GM23338 (cell line): ENCODE data around the gene PIGC. TPM values are rescaled to one million over a fixed set of nuclear protein-coding genes. Genes with fewer than 3 reads are reported as not detected.

Source experiments
- ATAC-seq: fragments of 200-7000 bp; cut with Tn5 transposase; 3 replicates; pipeline ENCODE4 v1.9.1; 2020
- DNase-seq: peaks from one replicate; pipeline ENCODE4 v3.0.0-alpha.2; 2015; ENCODE audit warnings: low spot score
- H2AFZ ChIP-seq: fragments of 200-600 bp; sonication (generic); 2 replicates; pipeline ENCODE4 v1.8.0; 2016; ENCODE audit warnings: antibody characterized with exemption, mild to moderate bottlenecking, moderate library complexity
- H3F3A ChIP-seq: fragments of 200-600 bp; sonication (generic); replicated peaks from 2 replicates; pipeline ENCODE4 v1.8.0; 2017; ENCODE audit warnings: antibody characterized with exemption, mixed run types, low read depth
- H3K27ac ChIP-seq: fragments of 200-600 bp; sonication (generic); 2 replicates; pipeline ENCODE4 v1.6.1; 2016; ENCODE audit warnings: low read depth
- H3K27me3 ChIP-seq: fragments of 200-600 bp; sonication (generic); 2 replicates; pipeline ENCODE4 v1.8.0; 2016; ENCODE audit warnings: mild to moderate bottlenecking, mixed run types, moderate library complexity; ENCODE audit not compliant: insufficient read depth
- H3K36me3 ChIP-seq: fragments of 200-600 bp; sonication (generic); 2 replicates; pipeline ENCODE4 v1.8.0; 2016; ENCODE audit warnings: mild to moderate bottlenecking; ENCODE audit not compliant: insufficient read depth
- H3K4me1 ChIP-seq: fragments of 200-600 bp; sonication (generic); 2 replicates; pipeline ENCODE4 v1.8.0; 2016; ENCODE audit warnings: mild to moderate bottlenecking, moderate library complexity; ENCODE audit not compliant: insufficient read depth
- H3K4me2 ChIP-seq: fragments of 200-600 bp; sonication (generic); 2 replicates; pipeline ENCODE4 v1.7.1; 2017; ENCODE audit warnings: mixed run types
- H3K4me3 ChIP-seq: fragments of 200-600 bp; sonication (generic); 2 replicates; pipeline ENCODE4 v1.6.1; 2016; ENCODE audit warnings: mixed run types
- H3K79me2 ChIP-seq: fragments of 200-600 bp; sonication (generic); replicated peaks from 2 replicates; pipeline ENCODE4 v1.8.0; 2017; ENCODE audit warnings: mild to moderate bottlenecking; ENCODE audit not compliant: insufficient read depth
- H3K9me2 ChIP-seq: fragments of 200-600 bp; sonication (generic); 2 replicates; pipeline ENCODE4 v1.8.0; 2017; ENCODE audit not compliant: insufficient read depth
- H4K20me1 ChIP-seq: fragments of 200-600 bp; sonication (generic); replicated peaks from 2 replicates; pipeline ENCODE4 v1.8.0; 2017; ENCODE audit warnings: mild to moderate bottlenecking; ENCODE audit not compliant: insufficient read depth
- H3K27ac Mint-ChIP-seq: 2 replicates; pipeline ENCODE4 v1.8.0; 2020; ENCODE audit warnings: inconsistent platforms, mild to moderate bottlenecking, moderate library complexity, mixed read lengths
- H3K27me3 Mint-ChIP-seq: 3 replicates; pipeline ENCODE4 v1.8.0; 2022; ENCODE audit warnings: low read depth, mild to moderate bottlenecking, moderate library complexity, mixed read lengths, inconsistent platforms; ENCODE audit not compliant: insufficient read depth, poor library complexity
- H3K36me3 Mint-ChIP-seq: 3 replicates; pipeline ENCODE4 v1.8.0; 2021; ENCODE audit warnings: low read depth, mild to moderate bottlenecking, inconsistent platforms, moderate library complexity, mixed read lengths
- H3K4me1 Mint-ChIP-seq: 3 replicates; pipeline ENCODE4 v1.8.0; 2020; ENCODE audit warnings: mild to moderate bottlenecking, inconsistent platforms, mixed read lengths
- H3K4me3 Mint-ChIP-seq: 3 replicates; pipeline ENCODE4 v1.8.0; 2021; ENCODE audit warnings: moderate library complexity, mild to moderate bottlenecking, inconsistent platforms, mixed read lengths
- H3K9me3 Mint-ChIP-seq: 3 replicates; pipeline ENCODE4 v1.8.0; 2020; ENCODE audit warnings: moderate library complexity, mild to moderate bottlenecking, inconsistent platforms, mixed read lengths
- CREB1 ChIP-seq: fragments of 250-450 bp; sonication (Bioruptor Pico); IDR thresholded peaks from 2 replicates; pipeline ENCODE4 v1.5.0; 2020; ENCODE audit warnings: low read depth, mild to moderate bottlenecking, moderate library complexity
- CTCF ChIP-seq, 2 experiments: fragments of 200-600 bp in 1 of 2; sonication (generic) in 1 of 2; conservative IDR thresholded peaks; 2 replicates each; pipeline versions ENCODE4 v1.5.1 to v1.6.1; 2016 to 2017; ENCODE audit warnings: antibody characterized with exemption in 2 of 2, low read depth in 2 of 2, mild to moderate bottlenecking in 2 of 2, moderate library complexity in 1 of 2
- ETS1 ChIP-seq: IDR thresholded peaks from 2 replicates; pipeline ENCODE4 v1.6.1; 2016; ENCODE audit warnings: antibody characterized with exemption
- EZH2 ChIP-seq: fragments of 200-600 bp; sonication (generic); IDR thresholded peaks from one replicate; pipeline ENCODE4 v1.8.0; 2017; ENCODE audit warnings: antibody characterized with exemption, mild to moderate bottlenecking, low read depth; ENCODE audit not compliant: unreplicated experiment
- EZH2phosphoT487 ChIP-seq: fragments of 200-600 bp; sonication (generic); IDR thresholded peaks from one replicate; pipeline ENCODE4 v1.8.1; 2018; ENCODE audit warnings: antibody characterized with exemption; ENCODE audit not compliant: unreplicated experiment
- JUNB ChIP-seq: IDR thresholded peaks from one replicate; pipeline ENCODE4 v1.6.1; 2016; ENCODE audit warnings: antibody characterized with exemption; ENCODE audit not compliant: unreplicated experiment
- NANOG ChIP-seq: IDR thresholded peaks from 2 replicates; pipeline ENCODE4 v1.6.1; 2016; ENCODE audit warnings: antibody characterized with exemption, borderline replicate concordance
- POLR2AphosphoS5 ChIP-seq: IDR thresholded peaks from 2 replicates; pipeline ENCODE4 v1.6.1; 2016; ENCODE audit warnings: antibody characterized with exemption, low read depth
- REST ChIP-seq: IDR thresholded peaks from one replicate; pipeline ENCODE4 v1.6.1; 2018; ENCODE audit warnings: antibody characterized with exemption; ENCODE audit not compliant: unreplicated experiment
- STAT1 ChIP-seq: IDR thresholded peaks from one replicate; pipeline ENCODE4 v1.6.1; 2016; ENCODE audit warnings: antibody characterized with exemption; ENCODE audit not compliant: unreplicated experiment
- ZNF114 ChIP-seq: fragments of 250-450 bp; sonication (Bioruptor Pico); IDR thresholded peaks from 2 replicates; pipeline ENCODE4 v1.5.0; 2020; ENCODE audit warnings: mild to moderate bottlenecking, moderate library complexity
- ZNF331 ChIP-seq: fragments of 250-450 bp; sonication (Bioruptor Pico); IDR thresholded peaks from 2 replicates; pipeline ENCODE4 v1.5.0; 2020; ENCODE audit warnings: low read depth, mild to moderate bottlenecking, moderate library complexity
- ZNF462 ChIP-seq: fragments of 250-450 bp; sonication (Bioruptor Pico); IDR thresholded peaks from 2 replicates; pipeline ENCODE4 v1.5.0; 2020; ENCODE audit warnings: mild to moderate bottlenecking, moderate library complexity
- polyA plus RNA-seq: library from polyadenylated mRNA; unstranded; fragments of >200 nt; fragmentation: Nextera tagmentation; extraction: Ambion mirVana; gene quantifications from 2 replicates; pipeline ENCODE4 v1.2.1, GENCODE V29; 2016
- total RNA-seq: library from RNA; depleted of rRNA; stranded (reverse); fragments of >200 nt; shearing (Covaris generic); gene quantifications from 2 replicates; pipeline ENCODE4 v1.2.3, GENCODE V29; 2014

Gene PIGC
- total and polyA plus RNA-seq, 2 experiments from 2014 or later = 22.5 to 28.1 TPM

- Mint-ChIP-seq H3K27me3 (no peaks in the 10 kb centered on the region), H3K4me3 (no peak overlapping the region), H3K27ac (no peak overlapping the region), H3K36me3 (no peaks in the 10 kb centered on the region), H3K9me3 (no peaks in the 10 kb centered on the region), H3K4me1 (peaks cover 5% of the 10 kb centered on the region)
- H3F3A ChIP-seq = no peaks in the 10 kb centered on the region
- H4K20me1 ChIP-seq = no peaks in the 10 kb centered on the region
- ATAC-seq (no peak), DNase-seq (no peak)
- no peaks in the 10 kb centered on the region for H3K79me2 ChIP-seq
- H2AFZ ChIP-seq = no peak overlapping the region
- H3K27ac ChIP-seq = no peak overlapping the region
- no peaks in the 10 kb centered on the region for H3K36me3 ChIP-seq
- H3K4me3 ChIP-seq = no peak overlapping the region
- H3K27me3 ChIP-seq = no peaks in the 10 kb centered on the region
- TF ChIP-seq CREB1 = no peak
- no peak for TF ChIP-seq REST
- TF ChIP-seq EZH2 = no peak
- TF ChIP-seq ZNF331 (CRISPR knock-in tag) = no peak
- no peak for TF ChIP-seq STAT1
- no peak for TF ChIP-seq ETS1
- TF ChIP-seq ZNF114 (CRISPR knock-in tag) = no peak
- TF ChIP-seq CTCF (conservative IDR thresholded peaks at IDR 0.05; ENCODE audit: low read depth in 2 of 2) = no peak
- TF ChIP-seq JUNB = no peak
- TF ChIP-seq POLR2AphosphoS5 = no peak
- TF ChIP-seq EZH2phosphoT487 = no peak
- no peak for TF ChIP-seq NANOG
- TF ChIP-seq ZNF462 (CRISPR knock-in tag) = no peak
- H3K4me2 ChIP-seq = no peak overlapping the region
- no peaks in the 10 kb centered on the region for H3K9me2 ChIP-seq
- no peaks in the 10 kb centered on the region for H3K4me1 ChIP-seq
Observed at GRCh38 chr1:172486805-172487454, 43.1 kb upstream of the PIGC start.
